ENCODE data around the gene KTI12. TPM values are rescaled to one million over a fixed set of nuclear protein-coding genes. Genes with fewer than 3 reads are reported as not detected.

Gene KTI12
- total and polyA plus RNA-seq, 2 donors (not counting 3 experiments of a cell fraction or from before 2014, with no cell fraction given), result 10.0 to 12.7 TPM

GRCh38 chr1:52055066-52055865 is 21.7 kb upstream of the KTI12 start, which contains the start of gene TXNDC12:
TXNDC12 (minus strand) TSS chr1:52055191; CDS start chr1:52055096, 95 bp downstream.
- Histone ChIP-seq H4K20me1 (replicated peaks; ENCODE audit: control insufficient read depth, extremely low read depth, insufficient read depth, low read length) (no peaks in the 10 kb centered on the region), H3K36me3 (ENCODE audit: control insufficient read depth in 2 of 2, extremely low read depth in 1 of 2, insufficient read depth in 2 of 2, low read length in 2 of 2) (peaks cover 3 to 4% of the 10 kb centered on the region in 2 experiments), H2AFZ (ENCODE audit: low read depth, low read length) (peak within 1 kb of the TSS; percentile 71), H3K27me3 (ENCODE audit: control insufficient read depth in 2 of 2, insufficient read depth in 2 of 2, low read length in 2 of 2) (no peaks in the 10 kb centered on the region), H3K4me2 (ENCODE audit: insufficient read depth, low read length) (peak within 1 kb of the TSS; percentile 97), H3K79me2 (ENCODE audit: control insufficient read depth, insufficient read depth, low read length) (peaks cover 44% of the 10 kb centered on the region), H3K27ac (ENCODE audit: insufficient read depth, low read depth, low read length) (peak within 1 kb of the TSS; percentile 75), H3K9me3 (replicated peaks; ENCODE audit: control insufficient read depth, insufficient read depth, low read length) (no peaks in the 10 kb centered on the region), H3K9ac (replicated peaks; ENCODE audit: extremely low read depth, insufficient read depth, low read length) (peak within 1 kb of the TSS; percentile 86), H3K4me1 (ENCODE audit: control insufficient read depth, extremely low read depth, insufficient read depth, low read length) (peaks cover 24% of the 10 kb centered on the region), H3K4me3 (replicated peaks in 1 of 3; ENCODE audit: insufficient read depth in 1 of 3, low read depth in 1 of 3, low read length in 3 of 3) (peak within 1 kb of the TSS; percentile 62 to 93 (median 92)), H3K9me1 (replicated peaks; ENCODE audit: control insufficient read depth, extremely low read depth, insufficient read depth, low read length) (no peaks in the 10 kb centered on the region)
- TF ChIP-seq FOS (IDR thresholded peaks at IDR 0.05; ENCODE audit: borderline replicate concordance, insufficient read depth, low read length) (peak; percentile 5), POLR2A (IDR thresholded peaks at IDR 0.05; ENCODE audit: low read depth, low read length) (peak; percentile 96), MAX (IDR thresholded peaks at IDR 0.05; ENCODE audit: insufficient read depth, insufficient read length) (no peak), MYC (IDR thresholded peaks at IDR 0.05; ENCODE audit: low read depth, low read length) (no peak), POLR2AphosphoS5 (IDR thresholded peaks at IDR 0.05; ENCODE audit: insufficient read depth, low read depth, low read length) (peak; percentile 85)
- no TSS peak for BruUV-seq (replicated peaks)
- CTCF ChIA-PET, result interaction anchor here (1.0 to 1.1 kb wide), 3 partner anchors 11 to 158 kb away, joined by 3 to 4 read pairs (median 3); partner anchors contain the start of gene RAB3B
- intact Hi-C loops (cut with micrococcal nuclease) (loop anchor here (1.0 to 5.0 kb wide), 2 partner anchors 22 to 312 kb away; partner anchors contain the start of genes CC2D1B and KTI12), dilution Hi-C loops (cut with MboI; ENCODE audit: extremely low pct_ligation_motif_present, low sequenced_read_pairs) (no loop called here)
- POLR2A ChIA-PET, result interaction anchor here (1.4 to 1.5 kb wide), 2 partner anchors 22 to 28 kb away, joined by 3 to 4 read pairs; partner anchors contain the start of gene KTI12
- DNase-seq (ENCODE audit: low read depth, low spot score), result peak; percentile 92
- FAIRE-seq, result peak; percentile 75
